ENCODE results near the gene EHD2.
"Not testable (repeated sequence)": the region's sequence is repeated elsewhere in the genome, so short reads cannot be mapped to it uniquely, and the experiment has no call there.

Gene EHD2

GRCh38 chr19:47693489-47693888, 19.7 kb upstream of the EHD2 start:
- FAIRE-seq, result no peak

- no peak for FAIRE-seq
These were observed 19.3 kb upstream of the EHD2 start for GRCh38 chr19:47693903-47694302.

GRCh38 chr19:47694466-47695273, 18.6 kb upstream of the EHD2 start:
- no peak for FAIRE-seq

- no peak for FAIRE-seq
These were observed 17.5 kb upstream of the EHD2 start for GRCh38 chr19:47695533-47696262.

GRCh38 chr19:47696635-47697034, 16.6 kb upstream of the EHD2 start:
- no peak for FAIRE-seq

GRCh38 chr19:47697863-47698609, 15.2 kb upstream of the EHD2 start:
- FAIRE-seq, result no peak

GRCh38 chr19:47698631-47699359, 14.4 kb upstream of the EHD2 start:
- FAIRE-seq, result no peak

GRCh38 chr19:47699360-47699917, 13.8 kb upstream of the EHD2 start:
- no peak for FAIRE-seq

- FAIRE-seq, result no peak
These were observed 12.1 kb upstream of the EHD2 start for GRCh38 chr19:47700934-47701716.

- FAIRE-seq, result no peak
These were observed 11.3 kb upstream of the EHD2 start for GRCh38 chr19:47701717-47702552.

GRCh38 chr19:47702671-47703070, 10.6 kb upstream of the EHD2 start:
- no peak for FAIRE-seq

- FAIRE-seq, result no peak
These were observed 9.9 kb upstream of the EHD2 start for GRCh38 chr19:47703301-47703700.

- FAIRE-seq, result no peak
These were observed 9.2 kb upstream of the EHD2 start for GRCh38 chr19:47704024-47704423.

- no peak for FAIRE-seq
These were observed 8.6 kb upstream of the EHD2 start for GRCh38 chr19:47704656-47705055.

- FAIRE-seq, result no peak
These were observed 5.9 kb upstream of the EHD2 start for GRCh38 chr19:47707135-47707925.

GRCh38 chr19:47711652-47712242, 1.5 kb upstream of the EHD2 start:
- no peak for FAIRE-seq

GRCh38 chr19:47714339-47714738, 1.1 kb downstream of the EHD2 start:
- FAIRE-seq, result no peak

GRCh38 chr19:47714855-47715254, 1.6 kb downstream of the EHD2 start:
- not testable (repeated sequence) for FAIRE-seq

- no peak for FAIRE-seq
These were observed 3.2 kb downstream of the EHD2 start for GRCh38 chr19:47716270-47716937.
